Thyroid gland (tissue), 4 donors: ENCODE results near the gene OSBPL1A. TPM values are rescaled to one million over a fixed set of nuclear protein-coding genes. Genes with fewer than 3 reads are reported as not detected.

Experiments
- DNase-seq, 2 donors: peaks; one replicate each; pipeline ENCODE4 v3.0.0-alpha.2; 2019
- H3K27ac ChIP-seq, 3 donors: fragments of 200-600 bp; sonication (generic); 1 replicate in 2 of 3; 2 replicates in 1 of 3; pipeline ENCODE4 v1.5.1; 2016 to 2019; ENCODE audit warnings: mild to moderate bottlenecking in 1 of 3, moderate library complexity in 1 of 3
- H3K27me3 ChIP-seq: fragments of 200-600 bp; sonication (generic); one replicate; pipeline ENCODE4 v1.5.1; 2019
- H3K36me3 ChIP-seq, 2 donors: fragments of 200-600 bp; sonication (generic); one replicate each; pipeline ENCODE4 v1.5.1; 2016 to 2019
- H3K4me1 ChIP-seq, 2 donors: fragments of 200-600 bp; sonication (generic); one replicate each; pipeline ENCODE4 v1.5.1; 2017 to 2019
- H3K4me3 ChIP-seq, 3 donors: fragments of 200-600 bp; sonication (generic); replicated peaks in 1 of 3; 1 replicate in 2 of 3; 2 replicates in 1 of 3; pipeline ENCODE4 v1.5.1; 2016; ENCODE audit warnings: mild to moderate bottlenecking in 1 of 3
- H3K9me3 ChIP-seq: fragments of 200-600 bp; sonication (generic); one replicate; pipeline ENCODE4 v1.5.1; 2017
- POLR2A ChIP-seq, 2 donors: fragments of 450-650 bp; IDR thresholded peaks; one replicate each; pipeline ENCODE4 v1.6.1; 2017; ENCODE audit warnings: antibody characterized with exemption in 2 of 2, mild to moderate bottlenecking in 2 of 2, moderate library complexity in 1 of 2
- WGBS, 2 donors: methylation state at CpG; one replicate each; pipeline ENCODE4 v1.1.5; 2017; 5-methylcytosine and 5-hydroxymethylcytosine counted together
- intact Hi-C: fragments of 100-400 bp; cut with DNase I; formaldehyde crosslinking; loops from one replicate; pipeline ENCODE4 v1.15.1; 2023
- total RNA-seq, 4 donors: library from RNA; depleted of rRNA; stranded (reverse); fragments of >200 nt; gene quantifications; one replicate each; pipeline ENCODE4 v1.2.3, GENCODE V29; 2016
- TF ChIP-seq, protein P1 (sequence below), 6 experiments: fragments of 200-600 bp in 3 of 6; fragments of 450-650 bp in 3 of 6; sonication (generic) in 3 of 6; IDR thresholded peaks; one replicate each; pipeline ENCODE4 v1.5.1; 2016 to 2019; ENCODE audit warnings: antibody characterized with exemption in 6 of 6, mild to moderate bottlenecking in 2 of 6, inconsistent platforms in 1 of 6, moderate library complexity in 1 of 6

Gene OSBPL1A
- total RNA-seq, 4 donors from 2014 or later = 47.0 to 57.4 (median 48.2) TPM

DNA sequence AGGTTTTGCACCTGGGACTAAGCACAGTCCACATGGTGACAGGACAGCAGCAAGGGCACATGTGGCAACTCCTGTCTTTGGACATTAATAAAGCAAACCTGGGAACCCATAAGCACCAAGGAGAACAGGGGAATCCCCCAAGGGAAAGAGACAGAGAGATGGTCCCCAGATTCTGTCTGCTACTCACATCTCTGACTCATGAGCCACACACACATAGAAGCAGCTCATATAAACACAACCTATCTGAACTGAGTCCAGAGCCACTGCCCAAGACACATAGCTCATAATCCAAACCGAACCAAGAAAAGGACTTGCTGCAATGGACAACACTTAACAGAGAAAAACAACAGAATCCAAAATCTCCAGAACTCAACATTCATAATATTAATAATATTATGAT lies 82.5 kb downstream of the OSBPL1A start:
- intact Hi-C loops = no loop called here
- no peaks in the 10 kb centered on the region for H3K27me3 ChIP-seq
- DNase-seq = no peak
- no peaks in the 10 kb centered on the region for H3K36me3 ChIP-seq
- H3K4me1 ChIP-seq = no peaks in the 10 kb centered on the region
- no peak overlapping the region for H3K4me3 ChIP-seq
- H3K9me3 ChIP-seq = no peaks in the 10 kb centered on the region
- H3K27ac ChIP-seq = no peak overlapping the region
- TF ChIP-seq, protein P1, sequence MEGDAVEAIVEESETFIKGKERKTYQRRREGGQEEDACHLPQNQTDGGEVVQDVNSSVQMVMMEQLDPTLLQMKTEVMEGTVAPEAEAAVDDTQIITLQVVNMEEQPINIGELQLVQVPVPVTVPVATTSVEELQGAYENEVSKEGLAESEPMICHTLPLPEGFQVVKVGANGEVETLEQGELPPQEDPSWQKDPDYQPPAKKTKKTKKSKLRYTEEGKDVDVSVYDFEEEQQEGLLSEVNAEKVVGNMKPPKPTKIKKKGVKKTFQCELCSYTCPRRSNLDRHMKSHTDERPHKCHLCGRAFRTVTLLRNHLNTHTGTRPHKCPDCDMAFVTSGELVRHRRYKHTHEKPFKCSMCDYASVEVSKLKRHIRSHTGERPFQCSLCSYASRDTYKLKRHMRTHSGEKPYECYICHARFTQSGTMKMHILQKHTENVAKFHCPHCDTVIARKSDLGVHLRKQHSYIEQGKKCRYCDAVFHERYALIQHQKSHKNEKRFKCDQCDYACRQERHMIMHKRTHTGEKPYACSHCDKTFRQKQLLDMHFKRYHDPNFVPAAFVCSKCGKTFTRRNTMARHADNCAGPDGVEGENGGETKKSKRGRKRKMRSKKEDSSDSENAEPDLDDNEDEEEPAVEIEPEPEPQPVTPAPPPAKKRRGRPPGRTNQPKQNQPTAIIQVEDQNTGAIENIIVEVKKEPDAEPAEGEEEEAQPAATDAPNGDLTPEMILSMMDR (IDR thresholded peaks at IDR 0.05) = no peak
- no peak for TF ChIP-seq POLR2A (IDR thresholded peaks at IDR 0.05)
- 100% methylated on average over 1 of the region's 1 CpG for WGBS, 2 donors

DNA sequence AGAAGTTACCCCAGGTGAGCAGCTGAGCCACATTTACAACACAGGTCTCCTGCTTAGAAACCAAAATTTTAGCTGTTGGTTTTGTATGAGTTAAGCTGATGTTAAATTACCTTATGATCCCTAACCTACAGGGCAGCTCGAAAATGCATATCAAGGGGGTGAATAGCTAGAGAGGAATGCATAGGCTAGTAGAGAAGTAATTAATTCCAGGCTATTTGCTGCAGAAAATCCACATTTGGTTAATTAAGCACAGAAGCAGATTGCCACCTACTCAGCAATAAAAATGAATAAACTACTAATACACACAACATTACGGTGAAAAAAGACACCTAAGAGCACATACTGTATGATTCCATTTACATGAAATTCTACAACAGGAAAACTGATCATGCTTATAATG lies 91.4 kb downstream of the OSBPL1A start:
- intact Hi-C loops = no loop called here
- TF ChIP-seq, protein P1 (IDR thresholded peaks at IDR 0.05) = no peak
- TF ChIP-seq POLR2A (IDR thresholded peaks at IDR 0.05) = no peak
- no peak overlapping the region for H3K27ac ChIP-seq
- no peak for DNase-seq
- no peak overlapping the region for H3K4me3 ChIP-seq
- 93 to 98% methylated on average over 2 of the region's 2 CpGs for WGBS, 2 donors
- no peaks in the 10 kb centered on the region for H3K27me3 ChIP-seq
- no peaks in the 10 kb centered on the region for H3K4me1 ChIP-seq
- H3K36me3 ChIP-seq = peaks cover 7 to 9% of the 10 kb centered on the region in 2 donors
- no peaks in the 10 kb centered on the region for H3K9me3 ChIP-seq

DNA sequence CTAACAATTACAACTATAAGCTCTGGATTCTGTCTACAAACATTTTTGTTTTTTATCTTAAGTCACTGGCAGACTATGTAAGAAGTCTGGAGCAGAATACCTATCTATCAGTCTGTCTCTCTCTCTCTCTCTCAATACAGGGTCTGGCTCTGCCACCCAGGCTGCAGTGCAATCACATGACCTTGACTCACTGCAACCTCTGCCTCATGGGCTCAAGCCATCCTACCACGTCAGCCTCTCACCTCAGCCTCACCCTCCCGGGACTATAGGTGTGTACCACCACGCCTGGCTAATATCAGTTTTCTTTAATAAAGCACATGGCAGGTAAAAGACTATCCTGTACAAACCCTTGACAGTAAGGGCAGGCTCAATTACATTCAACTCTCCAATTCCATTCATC lies 96.9 kb downstream of the OSBPL1A start:
- 94 to 97% methylated on average over 3 of the region's 3 CpGs for WGBS, 2 donors
- no peak for DNase-seq
- H3K4me1 ChIP-seq = no peaks in the 10 kb centered on the region
- TF ChIP-seq POLR2A (IDR thresholded peaks at IDR 0.05) = no peak
- TF ChIP-seq, protein P1 (IDR thresholded peaks at IDR 0.05) = no peak
- H3K36me3 ChIP-seq = peaks cover 7 to 9% of the 10 kb centered on the region in 2 donors
- no peaks in the 10 kb centered on the region for H3K27me3 ChIP-seq
- no peak overlapping the region for H3K4me3 ChIP-seq
- H3K27ac ChIP-seq = no peak overlapping the region
- intact Hi-C loops = no loop called here
- no peaks in the 10 kb centered on the region for H3K9me3 ChIP-seq

DNA sequence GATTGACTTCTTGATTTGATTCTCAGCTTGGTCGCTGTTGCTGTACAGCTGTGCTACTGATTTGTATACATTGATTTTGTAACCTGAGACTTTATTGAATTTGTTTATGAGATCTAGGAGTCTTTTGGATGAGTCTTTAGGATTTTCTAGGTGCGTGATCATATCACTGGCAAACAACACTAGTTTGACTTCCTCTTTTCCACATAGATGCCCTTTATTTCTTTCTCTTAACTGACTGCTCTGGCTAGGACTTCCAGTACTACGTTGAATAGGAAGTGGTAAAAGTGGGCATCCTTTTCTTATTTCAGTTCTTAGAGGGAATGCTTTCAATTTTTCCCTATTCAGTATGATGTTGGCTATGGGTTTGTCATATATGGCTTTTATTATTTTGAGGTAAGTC lies 101.3 kb downstream of the OSBPL1A start:
- WGBS, 2 donors = 88 to 93% methylated on average over 3 of the region's 3 CpGs
- no peak overlapping the region for H3K27ac ChIP-seq
- intact Hi-C loops = no loop called here
- TF ChIP-seq, protein P1 (IDR thresholded peaks at IDR 0.05) = no peak
- TF ChIP-seq POLR2A (IDR thresholded peaks at IDR 0.05) = no peak
- H3K36me3 ChIP-seq = no peaks in the 10 kb centered on the region
- no peak overlapping the region for H3K4me3 ChIP-seq
- no peaks in the 10 kb centered on the region for H3K9me3 ChIP-seq
- no peak for DNase-seq
- H3K4me1 ChIP-seq = no peaks in the 10 kb centered on the region
- H3K27me3 ChIP-seq = no peaks in the 10 kb centered on the region

DNA sequence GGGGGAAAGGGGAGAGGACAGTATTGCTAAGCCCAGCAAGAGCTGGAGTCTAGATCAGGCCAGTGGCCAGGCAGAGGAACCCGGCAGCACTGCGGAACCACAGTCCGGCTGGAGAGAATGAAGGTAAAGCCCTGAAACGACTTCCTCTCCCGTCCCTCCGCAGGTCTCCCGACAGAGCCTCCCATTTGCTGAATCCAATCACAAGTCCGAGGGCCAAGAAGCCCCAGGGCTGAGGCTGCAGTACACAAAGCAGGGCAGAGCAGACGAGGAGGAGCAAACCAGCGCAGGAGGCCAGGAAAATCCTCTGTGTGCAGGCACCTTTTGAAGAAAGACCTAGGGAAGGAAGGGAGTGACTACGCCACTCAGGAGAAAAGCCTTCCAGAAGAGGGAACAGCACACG lies 104.4 kb downstream of the OSBPL1A start:
- no peak overlapping the region for H3K27ac ChIP-seq
- no peaks in the 10 kb centered on the region for H3K27me3 ChIP-seq
- 89 to 96% methylated on average over 12 of the region's 12 CpGs for WGBS, 2 donors
- H3K9me3 ChIP-seq = no peaks in the 10 kb centered on the region
- TF ChIP-seq POLR2A (IDR thresholded peaks at IDR 0.05) = no peak
- TF ChIP-seq, protein P1 (IDR thresholded peaks at IDR 0.05) = no peak
- no peaks in the 10 kb centered on the region for H3K4me1 ChIP-seq
- H3K36me3 ChIP-seq = no peaks in the 10 kb centered on the region
- H3K4me3 ChIP-seq = no peak overlapping the region
- intact Hi-C loops = no loop called here
- no peak for DNase-seq
